ENCODE measurements around the gene STK38. TPM values are rescaled to one million over a fixed set of nuclear protein-coding genes. Genes with fewer than 3 reads are reported as not detected.
A peak's percentile ranks its signal among the peaks of the same experiment; 100 is the strongest.

Gene STK38
- polyA plus RNA-seq, 1 donor, result 63.9 TPM

GRCh38 chr6:36523936-36524499 is 23.3 kb downstream of the STK38 start:
- no peak for DNase-seq

DNA sequence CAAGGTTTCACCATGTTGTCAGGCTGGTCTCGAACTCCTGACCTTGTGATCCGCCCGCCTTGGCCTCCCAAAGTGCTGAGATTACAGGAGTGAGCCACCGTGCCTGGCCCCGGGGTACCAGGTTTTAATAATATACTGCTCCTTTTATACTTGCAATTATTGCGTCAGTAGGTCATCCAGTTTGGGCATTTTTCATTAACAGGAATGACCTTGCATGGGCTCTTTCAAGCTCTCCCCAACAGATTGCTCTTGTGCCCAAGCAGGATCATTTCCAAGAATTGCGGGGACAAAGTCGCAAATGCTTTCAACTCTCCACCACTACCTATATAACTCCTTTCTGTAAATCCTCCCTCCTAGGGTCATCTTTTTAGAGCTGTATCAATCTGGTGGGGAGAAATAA is 23.8 kb downstream of the STK38 start:
- no peak for DNase-seq

- DNase-seq, result no peak
Measured at GRCh38 chr6:36519352-36519751, 27.9 kb downstream of the STK38 start.

GRCh38 chr6:36517408-36517807 is 29.9 kb downstream of the STK38 start:
- DNase-seq, result no peak

- DNase-seq, result no peak
Measured at GRCh38 chr6:36516988-36517387, 30.3 kb downstream of the STK38 start.

DNA sequence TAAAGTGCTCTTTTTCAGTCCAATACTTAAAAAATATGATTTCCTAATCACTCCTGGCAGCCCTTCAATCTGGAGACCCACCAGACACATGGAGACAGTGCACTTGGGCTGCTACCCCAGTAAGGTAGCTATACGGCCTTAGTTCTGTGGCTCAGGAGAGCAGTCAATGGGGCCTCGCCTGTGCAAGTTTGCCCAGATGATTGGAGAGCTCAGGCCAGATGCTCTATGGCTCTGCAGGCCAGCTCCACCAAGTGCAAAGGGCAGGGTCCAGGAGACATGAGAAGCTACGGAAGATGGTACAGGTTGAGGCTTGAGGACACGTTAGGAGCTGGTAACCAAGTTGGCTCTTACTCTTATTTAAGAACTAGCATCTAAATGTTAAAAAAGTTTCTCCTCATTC is 30.7 kb downstream of the STK38 start:
- DNase-seq, result no peak

- DNase-seq, result no peak
Measured at GRCh38 chr6:36515844-36516243, 31.4 kb downstream of the STK38 start.

DNA sequence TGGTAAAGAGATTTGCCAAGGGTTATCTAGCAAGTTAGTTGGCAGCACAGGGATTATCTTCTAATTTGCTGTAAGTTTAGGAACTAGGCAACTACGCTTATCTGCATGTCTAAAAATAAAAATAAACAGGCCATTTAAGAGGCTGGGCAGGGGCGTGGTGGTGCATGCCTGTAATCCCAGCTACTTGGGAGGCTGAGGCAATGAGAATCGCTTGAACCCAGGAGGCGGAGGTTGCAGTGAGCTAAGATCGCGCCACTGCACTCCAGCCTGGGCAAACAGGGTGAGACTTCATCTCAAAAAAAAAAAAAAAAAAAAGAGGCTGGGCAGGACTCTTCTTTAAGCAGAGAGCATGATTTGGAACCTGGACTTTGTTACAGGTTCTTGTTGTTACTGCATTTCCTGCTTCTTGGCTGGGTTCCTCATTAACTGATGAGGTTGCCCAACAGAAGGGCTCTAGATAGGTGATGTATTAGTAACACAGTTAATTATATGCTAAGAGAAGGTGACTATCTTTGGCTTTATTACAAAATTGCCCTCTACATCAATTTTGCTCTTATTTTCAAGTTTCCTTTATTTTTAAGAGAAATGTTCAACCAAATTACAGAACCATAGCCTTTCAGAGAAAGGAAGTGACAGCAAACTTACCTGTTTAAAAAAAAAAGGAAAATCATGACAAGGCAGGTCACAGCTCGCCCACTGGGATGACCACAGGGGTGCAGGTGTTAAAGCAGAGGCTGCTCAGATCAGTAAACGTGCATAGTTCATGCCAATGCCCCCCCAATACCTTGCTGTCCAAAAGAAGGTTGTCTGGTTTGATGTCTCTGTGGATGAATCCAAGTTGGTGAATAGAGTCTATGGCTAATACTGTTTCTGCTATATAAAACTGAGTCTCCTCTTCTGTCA is 32.5 kb downstream of the STK38 start:
- no peak for DNase-seq

DNA sequence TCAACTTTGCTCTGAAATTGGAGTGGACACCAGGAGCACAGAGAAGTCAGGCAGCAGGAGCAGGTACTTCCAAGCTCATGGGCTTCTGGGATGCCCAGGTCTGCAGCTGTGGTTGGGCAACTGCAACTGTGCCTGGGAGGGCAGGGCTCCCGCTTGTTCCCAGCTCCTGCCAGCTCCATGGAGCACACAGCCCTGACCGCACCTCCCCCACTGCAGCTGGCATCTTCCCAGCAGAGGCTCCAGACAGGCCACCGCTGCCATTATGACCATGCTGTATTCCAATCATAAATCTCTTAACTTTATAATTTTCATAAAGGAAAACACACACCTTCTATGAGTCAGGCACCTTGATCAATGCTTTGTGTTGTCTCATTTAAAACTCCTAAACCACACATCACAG is 36.9 kb downstream of the STK38 start:
- DNase-seq, result no peak

DNA sequence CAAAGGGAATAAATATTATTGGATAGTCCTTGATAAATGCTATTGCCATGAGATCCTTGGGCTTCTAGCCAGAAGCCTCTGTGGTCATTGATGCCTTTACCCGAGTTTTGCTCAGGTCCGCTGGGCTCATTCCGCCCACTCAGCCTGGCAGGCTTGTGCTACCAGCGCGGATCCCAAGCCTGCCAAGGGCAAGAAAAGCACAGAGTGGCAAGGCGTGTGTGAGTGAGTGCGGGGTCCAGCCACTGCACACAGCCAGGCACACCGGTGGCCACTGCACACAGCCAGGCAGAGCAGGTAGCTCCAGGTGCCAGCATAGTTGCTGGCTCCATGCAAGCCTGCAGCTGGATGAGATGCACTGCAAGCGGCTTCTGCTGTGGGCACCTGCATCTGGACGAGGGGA is 38.7 kb downstream of the STK38 start:
- no peak for DNase-seq

GRCh38 chr6:36506611-36507010 is 40.7 kb downstream of the STK38 start:
- peak; percentile 29 for DNase-seq

GRCh38 chr6:36505744-36506534 is 41.3 kb downstream of the STK38 start:
- no peak for DNase-seq

DNA sequence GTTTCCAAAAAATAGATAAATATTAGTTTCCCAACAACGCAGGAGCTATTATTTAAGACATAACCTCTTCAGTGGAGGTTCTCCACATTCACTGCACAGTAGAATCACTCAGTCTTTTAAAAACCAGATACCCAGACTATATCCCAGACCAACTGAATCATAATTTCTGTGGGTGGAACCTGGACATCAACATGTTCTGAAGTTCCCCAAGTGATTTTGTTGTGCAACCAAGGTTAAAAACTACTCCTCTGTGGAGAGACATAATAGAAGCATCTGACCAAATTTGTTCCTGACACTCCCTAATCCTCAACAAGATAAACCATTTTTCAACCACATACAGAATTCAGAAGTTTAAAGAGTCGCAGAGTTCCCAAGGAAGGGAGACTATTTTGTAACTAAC is 42.3 kb downstream of the STK38 start:
- no peak for DNase-seq

GRCh38 chr6:36504181-36504580 is 43.1 kb downstream of the STK38 start:
- no peak for DNase-seq

DNA sequence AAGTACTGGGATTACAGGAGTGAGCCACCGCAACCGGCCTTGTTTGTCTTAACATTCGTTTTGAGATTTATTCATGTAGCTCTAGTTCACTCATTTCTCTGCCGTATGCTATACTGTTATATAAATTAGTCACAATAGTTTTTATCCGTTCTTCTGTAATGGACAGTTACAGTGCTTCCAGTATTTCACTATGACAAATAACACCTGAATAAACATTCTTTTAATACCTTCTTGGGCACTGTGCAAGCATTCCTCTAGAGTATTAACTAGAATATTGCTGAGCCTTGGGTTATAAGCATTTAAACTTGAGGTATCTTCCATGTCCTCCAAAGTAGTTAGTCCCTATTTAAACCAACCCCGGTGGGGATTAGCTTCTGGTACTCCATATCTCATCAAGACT is 45.6 kb downstream of the STK38 start:
- no peak for DNase-seq

DNA sequence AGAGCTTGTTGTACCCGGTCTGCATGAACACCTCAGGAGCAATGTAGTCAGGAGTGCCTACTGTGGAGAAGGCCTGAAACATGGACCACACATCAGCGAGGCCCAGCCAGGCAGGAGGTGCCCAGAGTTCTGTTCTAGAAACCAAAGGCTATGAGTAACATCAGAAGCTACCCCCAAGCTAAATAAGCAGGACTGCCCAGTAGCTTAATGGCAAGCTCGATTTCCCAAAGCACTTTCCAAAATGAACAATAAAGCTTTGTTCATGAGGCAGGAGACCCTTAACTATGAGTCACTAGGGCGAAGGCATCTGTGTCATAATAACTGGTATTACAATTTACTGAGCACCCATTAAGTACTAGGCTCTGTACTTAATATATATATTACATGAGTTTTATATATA is 47.4 kb downstream of the STK38 start:
- DNase-seq, result no peak

GRCh38 chr6:36495086-36495485 is 52.2 kb downstream of the STK38 start:
- no peak for DNase-seq

- DNase-seq, result no peak
Measured at GRCh38 chr6:36493859-36494258, 53.4 kb downstream of the STK38 start.

DNA sequence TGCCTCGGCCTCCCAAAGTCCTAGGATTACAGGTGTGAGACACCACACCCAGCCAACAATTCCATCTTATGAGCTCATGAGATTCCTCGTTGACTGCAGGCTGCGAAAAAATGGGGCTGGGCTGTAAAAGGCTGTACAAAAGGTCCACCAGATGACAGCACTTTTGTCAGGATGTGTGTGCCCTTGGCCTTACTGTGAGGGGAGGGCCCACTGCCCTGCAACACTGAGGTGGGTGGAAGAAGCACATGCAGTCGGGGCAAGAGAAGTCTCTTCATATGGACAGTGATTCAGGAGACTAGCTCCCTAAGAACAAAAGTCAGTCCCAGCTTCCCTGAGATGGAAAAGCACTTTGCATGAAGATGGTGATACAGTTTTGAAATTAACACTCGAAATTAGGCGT is 54.0 kb downstream of the STK38 start:
- DNase-seq, result no peak

DNA sequence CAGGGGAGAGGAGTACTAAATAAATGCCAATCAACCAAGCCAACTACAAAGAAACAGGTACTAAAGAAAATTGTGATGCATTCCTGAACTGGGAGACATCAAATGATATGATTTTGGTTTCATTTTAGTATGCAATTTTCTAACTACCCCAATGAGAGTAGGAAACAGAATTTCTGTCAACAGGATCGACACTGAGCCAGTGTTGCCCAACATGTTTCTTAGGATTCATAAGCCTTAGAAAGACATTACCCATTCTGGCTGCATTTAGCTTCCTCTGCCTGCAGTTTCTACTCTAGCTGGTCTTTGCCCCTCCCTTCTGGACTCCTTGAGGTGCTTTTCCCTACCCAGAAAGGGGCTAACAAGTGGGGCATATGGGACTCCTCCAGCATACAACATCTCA is 54.7 kb downstream of the STK38 start:
- no peak for DNase-seq

- no peak for DNase-seq
Measured at GRCh38 chr6:36492092-36492491, 55.2 kb downstream of the STK38 start.

- DNase-seq, result no peak
Measured at GRCh38 chr6:36491378-36491965, 55.8 kb downstream of the STK38 start.

GRCh38 chr6:36489426-36489825 is 57.9 kb downstream of the STK38 start:
- no peak for DNase-seq

Measured in left kidney (tissue), 2 donors.